Activated CD8-positive, alpha-beta memory T cell treated with anti-CD3 and anti-CD28 coated beads for 4 hours (primary cell): ENCODE results near the gene ADAMTSL1.

ENCODE experiments used
- DNase-seq, 2 donors: peaks; one replicate each; pipeline ENCODE4 v3.0.0-alpha.2; 2020; ENCODE audit warnings: low read depth in 2 of 2

The ADAMTSL1 gene

DNA sequence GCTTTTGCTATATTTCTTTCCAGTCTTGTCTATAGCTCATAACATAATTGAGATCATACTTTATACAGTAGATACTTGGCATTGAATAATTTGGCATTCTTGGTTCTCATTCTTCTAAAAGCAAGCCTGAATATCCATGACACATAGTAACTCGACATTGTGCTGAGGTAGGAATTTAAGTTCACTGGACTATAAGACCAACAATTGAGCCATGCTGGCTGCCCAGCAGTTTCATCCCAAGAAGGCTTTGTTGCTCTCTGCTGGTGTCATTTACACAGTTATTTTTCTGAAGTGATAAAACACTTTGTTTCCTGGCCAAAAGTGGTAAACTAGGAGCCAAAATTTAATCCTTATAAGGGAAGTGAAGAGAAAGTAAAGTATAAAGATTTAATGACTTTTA is 192.0 kb downstream of the ADAMTSL1 start:
- no peak for DNase-seq

DNA sequence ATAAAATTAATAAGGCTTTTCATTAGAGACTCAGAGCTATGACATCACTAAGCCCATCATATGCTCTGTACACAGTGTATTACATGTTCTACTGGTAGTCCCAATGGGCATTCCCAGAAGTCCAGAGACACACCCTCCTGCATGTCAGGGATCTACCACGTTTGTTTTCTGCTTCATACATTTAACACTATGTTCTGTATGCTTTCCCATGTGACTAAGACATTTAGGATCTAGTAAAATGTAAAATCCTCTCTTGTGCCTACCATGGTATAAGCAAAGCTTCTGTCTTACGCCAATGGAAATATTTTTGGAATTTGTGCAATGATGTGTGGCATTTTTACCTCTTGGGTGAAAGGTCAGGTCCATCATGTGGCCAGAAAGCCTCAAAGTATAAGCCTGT is 192.4 kb downstream of the ADAMTSL1 start:
- no peak for DNase-seq

DNA sequence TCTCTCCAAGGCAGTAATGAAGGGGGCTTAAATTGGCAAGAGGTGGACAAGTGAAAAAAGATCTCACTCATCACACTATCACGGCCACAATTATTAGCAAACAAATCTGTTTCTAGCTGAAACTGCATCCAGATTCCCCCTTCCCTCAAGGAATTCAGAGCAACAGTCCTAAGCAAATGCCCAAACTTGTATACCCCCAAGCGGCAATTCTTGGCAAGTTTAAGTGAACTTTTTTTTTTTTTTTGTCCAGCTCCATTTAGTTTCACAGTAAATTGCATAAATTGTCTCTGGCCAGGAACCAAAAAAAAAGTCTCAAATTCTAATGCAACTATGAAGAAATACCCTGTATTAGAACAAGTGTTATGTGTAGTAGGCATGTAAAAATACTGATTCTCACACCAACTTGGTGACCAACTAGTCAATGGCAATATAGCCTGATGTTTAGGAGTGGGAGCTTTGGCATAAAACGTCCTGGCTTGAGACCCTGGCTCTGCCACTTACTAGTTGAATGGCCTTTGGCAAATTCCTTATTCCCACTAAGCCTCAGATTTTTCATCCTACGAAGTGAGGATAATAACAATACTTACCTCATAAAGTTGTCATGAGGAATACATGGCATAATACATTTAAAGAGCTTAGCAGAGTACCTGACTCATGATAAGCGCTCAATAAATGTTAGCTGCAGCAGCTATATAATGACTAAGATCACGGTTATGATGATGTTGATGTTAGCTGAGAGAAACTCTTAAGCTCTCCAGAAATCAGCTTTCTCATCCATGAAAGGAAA is 193.2 kb downstream of the ADAMTSL1 start:
- no peak for DNase-seq

DNA sequence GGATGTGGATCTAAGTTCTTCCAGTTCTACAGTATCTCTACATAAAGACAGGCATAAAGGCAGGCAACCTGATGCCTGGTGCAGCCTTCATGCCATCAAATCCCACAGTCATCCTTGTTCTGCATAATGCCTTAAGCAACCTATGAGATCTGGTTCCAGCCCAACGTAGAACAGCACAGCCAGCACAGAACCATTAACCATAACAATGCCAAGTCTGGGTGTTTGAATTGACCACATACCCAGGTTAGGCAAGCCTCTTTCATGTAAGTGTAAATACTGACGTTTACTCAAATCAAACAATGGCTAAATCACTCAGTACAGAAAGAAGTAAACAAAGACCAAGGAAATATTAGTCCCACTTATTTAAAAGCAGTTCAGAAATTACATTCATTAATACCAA is 195.0 kb downstream of the ADAMTSL1 start:
- no peak for DNase-seq

DNA sequence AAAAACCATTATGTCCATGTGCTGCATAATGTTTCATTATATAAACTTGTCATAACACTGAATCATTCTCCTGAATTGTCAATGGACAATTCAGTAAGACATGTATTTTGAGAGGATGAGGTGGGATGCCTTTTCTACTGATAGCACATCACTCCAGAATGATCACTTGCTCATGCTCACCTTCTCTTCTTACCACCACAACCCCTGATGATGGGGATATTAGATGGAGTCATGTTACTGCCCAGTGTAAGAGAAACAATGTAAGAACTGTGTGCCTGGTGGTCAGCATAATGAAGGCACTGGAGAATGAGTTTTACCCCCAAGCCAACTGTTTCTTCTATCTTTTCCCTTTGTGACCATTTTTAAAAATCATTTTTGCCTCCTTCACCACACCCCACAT is 198.8 kb downstream of the ADAMTSL1 start:
- no peak for DNase-seq

DNA sequence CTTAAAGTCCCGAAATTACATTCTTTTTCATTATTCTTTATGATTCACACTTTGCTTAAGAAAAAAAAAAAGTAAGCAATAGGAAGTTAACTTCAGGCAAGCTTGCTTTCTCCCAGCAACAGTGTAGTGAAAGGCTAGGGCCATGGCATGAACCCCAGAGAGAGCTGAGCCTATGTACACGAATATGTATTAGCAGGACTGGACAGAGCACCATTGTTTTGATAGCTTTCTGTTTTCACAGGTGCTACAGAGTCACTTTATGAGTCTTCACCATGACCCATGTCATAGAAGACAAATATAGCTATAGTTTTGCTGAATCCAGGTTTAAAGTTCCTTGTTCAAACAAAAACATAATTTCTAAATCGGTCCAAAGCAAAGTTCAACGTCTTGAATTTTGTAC is 199.2 kb downstream of the ADAMTSL1 start:
- DNase-seq: no peak

DNA sequence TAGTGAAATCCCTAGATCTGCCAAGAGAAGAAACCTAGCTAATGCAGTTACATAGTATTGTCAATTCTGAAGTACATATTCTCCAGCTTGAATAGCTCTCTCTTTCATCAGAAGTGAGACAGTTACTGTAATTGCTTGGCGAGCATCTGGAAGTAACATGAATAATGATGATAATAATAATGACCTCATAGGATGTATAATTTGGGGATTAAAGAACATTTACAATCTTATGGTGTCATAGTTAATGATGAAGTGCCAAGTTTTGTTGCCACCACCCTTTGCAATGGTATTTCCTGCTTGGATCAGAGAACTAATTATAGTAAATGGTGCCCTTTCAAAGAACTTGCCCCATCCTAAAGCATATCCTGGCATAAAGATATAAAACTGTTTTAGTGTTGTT is 201.4 kb downstream of the ADAMTSL1 start:
- no peak for DNase-seq

DNA sequence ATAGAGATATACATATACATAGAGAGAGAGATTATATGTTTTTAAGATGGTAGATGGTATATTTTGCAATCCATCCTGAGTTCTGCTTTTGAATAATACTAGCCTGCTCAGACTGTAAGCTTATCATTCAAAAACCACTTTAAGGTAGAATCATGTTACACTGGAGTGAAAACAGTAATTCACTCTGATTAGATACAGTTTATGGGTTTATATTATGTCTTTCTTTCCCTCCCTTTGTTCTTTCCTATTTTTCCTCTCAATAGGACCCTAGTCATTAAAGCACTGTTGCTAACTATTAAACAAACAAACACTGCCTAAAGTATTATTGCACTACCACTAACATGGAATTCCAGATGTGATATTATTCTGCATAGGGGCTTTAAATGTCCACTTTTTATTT is 202.0 kb downstream of the ADAMTSL1 start:
- no peak for DNase-seq

DNA sequence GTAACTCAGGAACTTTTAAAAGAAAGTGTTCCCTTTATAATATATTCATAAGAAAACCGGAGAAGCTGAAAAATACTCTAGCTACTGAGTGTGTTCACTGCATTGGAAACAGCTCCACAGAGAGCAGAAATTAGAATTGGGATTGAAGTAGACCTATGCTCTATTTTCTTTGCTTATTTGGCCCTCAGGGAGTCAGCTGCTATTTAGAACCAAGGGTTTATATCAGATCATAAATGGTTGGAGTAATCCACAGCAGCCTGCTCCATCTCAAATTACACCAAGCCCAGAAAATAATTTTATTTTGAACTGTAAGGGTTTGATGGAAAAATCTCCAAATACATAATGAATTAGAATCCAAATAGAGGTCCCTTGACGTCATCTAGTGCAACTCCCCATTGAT is 202.6 kb downstream of the ADAMTSL1 start:
- DNase-seq: no peak

DNA sequence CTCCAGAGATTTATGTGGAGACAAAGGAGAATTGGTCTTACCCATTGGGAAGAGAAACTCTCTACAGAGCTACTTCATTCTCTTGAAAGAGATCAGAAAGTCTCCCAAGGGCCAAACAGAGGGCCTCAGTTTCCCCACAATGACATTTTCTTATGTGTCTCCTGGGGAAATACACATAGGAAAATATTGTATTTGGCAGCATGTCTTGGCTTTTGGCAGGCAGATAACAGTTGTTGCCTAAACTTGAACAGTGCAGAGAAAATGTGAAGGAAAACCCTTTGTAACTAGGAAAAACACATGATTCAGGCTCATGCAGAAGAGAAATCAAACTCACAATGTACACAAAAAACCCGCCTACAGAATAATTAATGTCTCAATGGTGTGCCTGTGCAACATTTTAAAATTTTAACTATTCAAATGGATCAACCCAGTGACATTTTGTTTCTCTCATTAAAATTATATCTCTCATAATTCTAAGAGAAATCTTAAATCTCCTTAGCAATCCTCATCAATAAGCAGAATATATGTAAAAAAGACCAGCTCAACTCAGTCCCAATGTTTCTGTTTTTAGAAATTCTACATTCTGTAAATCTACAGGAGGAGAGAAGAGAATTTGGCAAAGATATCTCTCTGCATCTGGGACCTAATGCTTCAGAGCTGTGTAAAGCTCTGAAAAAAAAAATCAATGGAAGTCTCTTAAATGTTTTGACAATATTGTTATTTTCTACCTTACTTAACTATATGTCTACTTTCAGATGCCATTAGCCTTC is 205.1 kb downstream of the ADAMTSL1 start:
- no peak for DNase-seq

DNA sequence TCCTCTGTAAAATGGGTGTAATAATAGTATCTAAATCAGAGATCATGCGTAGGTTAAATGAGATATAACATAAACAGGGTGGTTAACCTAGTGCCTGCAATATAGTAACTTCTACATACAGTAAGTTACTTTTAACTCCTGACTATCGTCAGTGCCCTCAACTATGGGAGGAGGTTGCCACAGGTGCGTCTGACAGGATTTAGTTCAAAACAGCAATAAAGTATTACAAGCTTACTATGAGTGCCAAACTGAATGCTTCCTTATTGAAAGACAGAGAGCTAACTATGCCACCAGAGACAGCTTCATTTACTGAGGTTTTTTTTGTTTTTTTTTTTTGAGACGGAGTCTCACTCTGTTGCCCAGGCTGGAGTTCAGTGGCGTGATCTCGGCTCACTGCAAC is 209.0 kb downstream of the ADAMTSL1 start:
- DNase-seq: no peak

DNA sequence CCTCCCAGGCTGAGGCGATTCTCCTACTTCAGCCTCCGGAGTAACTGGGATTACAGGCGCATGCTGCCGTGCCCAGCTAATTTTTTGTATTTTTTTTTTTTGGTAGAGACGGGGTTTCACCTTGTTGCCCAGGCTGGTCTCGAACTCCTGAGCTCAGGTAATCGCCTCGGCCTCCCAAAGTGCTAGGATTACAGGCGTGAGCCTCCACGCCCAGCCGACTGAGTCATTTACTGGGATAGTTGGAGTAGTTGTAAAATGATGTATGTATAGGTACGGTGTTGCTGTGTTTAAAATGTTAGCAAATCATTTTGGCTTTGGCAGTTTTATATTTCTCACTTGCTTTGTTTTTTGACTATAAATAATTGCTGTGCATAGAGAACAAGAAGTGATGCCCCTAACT is 209.4 kb downstream of the ADAMTSL1 start:
- DNase-seq: no peak

DNA sequence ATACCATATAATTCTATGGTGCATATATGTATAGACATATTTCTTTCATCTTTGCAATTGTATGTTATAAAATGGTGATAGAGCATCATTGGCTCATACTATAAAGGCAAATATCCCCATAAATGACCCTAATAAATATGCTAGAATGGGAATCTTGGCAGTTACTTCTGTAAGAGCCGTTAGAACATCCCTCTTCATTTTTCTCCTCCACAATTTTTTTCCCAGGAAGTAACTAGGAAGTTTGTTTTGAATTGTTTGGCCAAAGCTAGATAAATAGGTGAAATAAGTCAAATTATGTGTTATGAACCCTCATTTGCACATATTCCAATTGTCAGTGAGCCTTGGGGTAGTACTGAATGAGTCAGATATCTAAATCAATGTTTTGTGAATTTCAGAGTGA is 209.9 kb downstream of the ADAMTSL1 start:
- DNase-seq: no peak

DNA sequence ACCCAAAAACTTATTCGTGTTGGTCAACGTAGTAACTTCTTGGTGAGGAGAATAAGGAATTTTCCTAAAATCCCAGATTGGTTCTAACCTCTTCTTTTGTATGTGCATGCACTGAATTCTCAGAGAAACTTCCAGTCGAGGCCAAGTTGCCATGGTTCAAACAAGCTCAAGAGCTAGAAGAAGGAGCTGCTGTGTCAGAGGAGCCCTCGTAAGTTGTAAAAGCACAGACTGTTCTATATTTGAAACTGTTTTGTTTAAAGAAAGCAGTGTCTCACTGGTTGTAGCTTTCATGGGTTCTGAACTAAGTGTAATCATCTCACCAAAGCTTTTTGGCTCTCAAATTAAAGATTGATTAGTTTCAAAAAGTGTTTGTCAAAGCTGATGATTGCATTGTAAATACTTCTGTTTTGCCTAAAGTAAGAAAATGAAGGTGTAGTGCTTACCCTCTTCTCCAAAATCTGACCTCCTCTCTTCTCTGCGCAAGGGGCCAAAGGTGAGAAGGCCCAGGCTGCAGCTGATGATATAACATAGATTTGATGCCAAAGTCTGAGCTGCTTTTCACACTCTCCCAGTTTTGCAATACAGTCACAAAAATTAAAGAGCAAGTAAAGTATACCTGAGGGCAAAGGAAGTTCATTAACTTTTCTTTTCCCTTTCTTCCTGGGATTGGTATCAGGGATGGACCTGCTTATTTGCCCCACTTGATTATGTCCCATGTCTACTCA is 210.8 kb downstream of the ADAMTSL1 start:
- no peak for DNase-seq

DNA sequence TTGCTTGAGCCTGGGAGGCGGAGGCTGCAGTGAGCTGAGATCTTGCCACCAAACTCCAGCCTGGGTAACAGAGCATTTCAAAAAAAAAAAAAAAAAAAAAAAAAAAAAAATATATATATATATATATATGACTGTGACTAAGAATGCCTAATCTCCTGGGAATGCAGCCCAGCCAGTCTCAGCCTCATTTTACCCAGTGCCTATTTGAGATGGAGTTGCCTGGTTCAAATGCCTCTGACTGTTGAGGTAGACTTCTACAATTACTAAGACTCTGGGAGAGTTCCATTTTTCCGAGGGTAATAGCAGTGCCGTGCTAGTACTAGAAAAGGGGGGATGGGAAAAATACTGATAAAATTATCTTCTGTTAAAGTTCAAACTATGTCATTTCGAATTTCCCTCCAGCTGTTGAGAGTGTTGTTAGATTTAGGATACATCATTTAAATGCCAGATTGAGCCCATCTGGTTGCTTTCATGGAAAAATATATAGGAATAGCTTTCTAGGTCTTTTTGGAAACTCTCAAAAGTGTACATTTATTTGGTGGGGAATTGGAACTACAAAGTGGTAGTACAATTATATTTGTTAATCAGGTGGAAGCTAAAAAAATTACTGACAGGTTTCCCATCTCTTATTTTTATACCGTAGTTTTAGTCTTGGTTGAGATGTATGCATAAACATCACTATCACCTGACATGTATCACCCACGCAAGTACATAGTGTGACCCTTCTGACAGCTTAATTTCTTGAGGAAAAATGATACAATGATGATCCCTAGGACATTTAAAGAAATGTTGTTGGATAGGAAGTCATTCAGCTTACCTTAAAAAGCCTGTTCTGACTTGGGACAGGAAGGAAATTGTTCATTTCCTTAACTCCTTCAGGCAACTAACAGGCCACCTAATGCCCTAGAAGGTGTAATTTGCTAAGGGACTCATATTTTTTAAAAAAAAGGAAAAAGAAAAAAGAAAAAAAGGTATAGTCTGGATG is 214.9 kb downstream of the ADAMTSL1 start:
- no peak for DNase-seq

DNA sequence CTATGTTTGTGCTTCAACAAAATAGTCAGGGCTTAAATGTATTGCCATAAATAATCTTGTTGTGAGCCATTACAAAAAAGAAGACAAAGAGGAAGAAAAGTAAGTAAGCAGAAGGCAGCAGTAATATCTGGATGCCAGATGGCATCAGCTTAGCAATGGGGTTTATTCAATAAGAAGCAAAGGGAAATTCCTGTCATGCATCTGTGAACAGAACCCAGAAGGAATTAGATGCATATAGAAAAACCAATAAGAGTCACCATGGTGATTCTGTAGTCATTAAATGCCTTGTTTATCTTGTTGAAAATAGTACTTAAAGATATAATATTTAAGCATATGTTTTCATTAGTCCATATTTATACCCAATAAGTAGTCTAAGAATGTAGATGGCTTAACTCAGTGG is 216.0 kb downstream of the ADAMTSL1 start:
- no peak for DNase-seq

DNA sequence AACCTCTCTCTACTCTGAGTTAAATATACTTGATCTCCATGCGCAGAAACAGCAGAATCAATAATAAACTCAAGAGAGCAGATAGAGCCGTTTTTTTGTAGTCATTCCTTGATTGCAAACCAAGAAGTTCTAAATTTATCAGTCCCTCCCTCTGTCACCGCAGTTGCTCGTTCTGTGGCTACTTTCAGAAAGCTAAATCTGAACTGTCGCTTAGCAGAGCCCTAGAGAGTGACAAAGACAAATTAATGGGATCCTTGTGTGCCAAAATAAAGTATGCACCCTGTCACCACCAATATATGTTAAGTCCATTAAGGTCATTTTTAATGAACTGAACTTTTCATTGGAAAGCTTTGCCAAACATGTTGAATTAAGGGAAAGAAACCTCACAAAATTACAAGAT is 218.3 kb downstream of the ADAMTSL1 start:
- DNase-seq: no peak

DNA sequence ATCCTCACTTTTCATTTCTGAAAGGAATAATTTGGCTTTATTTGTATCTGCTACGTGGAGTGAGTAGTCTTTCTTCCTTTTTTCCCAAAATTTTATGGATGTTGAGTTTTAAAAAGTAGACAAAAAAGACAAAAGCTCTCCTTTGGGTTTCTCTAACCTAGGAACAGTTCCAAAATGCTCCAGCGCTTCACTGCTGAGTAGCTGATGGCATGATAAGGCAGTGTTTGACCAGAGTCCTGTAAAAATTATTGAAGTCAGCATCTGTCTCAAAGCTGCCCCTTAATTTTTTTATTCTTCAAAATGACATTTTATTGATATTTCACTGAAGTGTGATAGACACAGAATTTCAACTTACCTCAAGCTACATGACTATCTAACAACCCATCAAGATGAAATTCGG is 219.0 kb downstream of the ADAMTSL1 start:
- no peak for DNase-seq

DNA sequence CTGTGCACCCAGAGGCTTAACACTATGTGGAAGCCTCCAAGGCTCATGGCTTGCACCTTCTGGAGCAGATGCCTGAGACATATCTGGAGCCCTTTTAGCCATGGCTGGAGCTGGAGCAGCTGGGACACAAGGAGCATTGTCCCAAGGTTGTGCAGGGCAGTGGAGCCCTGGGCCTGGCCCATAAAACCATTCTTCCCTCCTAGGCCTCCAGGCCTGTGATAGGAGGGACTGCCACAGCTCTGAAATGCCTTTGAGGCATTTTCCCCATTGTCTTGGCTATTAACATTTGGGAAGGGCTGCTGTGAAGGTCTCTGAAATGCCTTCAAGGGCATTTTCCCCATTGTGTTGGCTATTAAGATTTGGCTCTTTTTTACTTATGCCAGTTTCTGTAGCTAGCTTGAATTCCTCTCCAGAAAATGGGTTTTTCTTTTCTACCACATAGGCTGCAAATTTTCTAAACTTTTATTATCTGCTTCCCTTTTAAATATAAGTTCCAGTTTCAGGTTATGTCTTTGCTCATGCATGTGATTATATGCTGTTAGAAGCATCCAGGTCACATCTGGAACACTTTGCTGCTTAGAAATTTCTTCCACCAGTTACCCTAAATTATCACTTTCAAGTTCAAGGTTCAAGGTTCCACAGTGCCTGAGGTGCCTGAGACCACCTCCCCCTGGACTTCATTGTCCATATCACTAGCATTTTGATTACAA is 221.2 kb downstream of the ADAMTSL1 start:
- DNase-seq: no peak

DNA sequence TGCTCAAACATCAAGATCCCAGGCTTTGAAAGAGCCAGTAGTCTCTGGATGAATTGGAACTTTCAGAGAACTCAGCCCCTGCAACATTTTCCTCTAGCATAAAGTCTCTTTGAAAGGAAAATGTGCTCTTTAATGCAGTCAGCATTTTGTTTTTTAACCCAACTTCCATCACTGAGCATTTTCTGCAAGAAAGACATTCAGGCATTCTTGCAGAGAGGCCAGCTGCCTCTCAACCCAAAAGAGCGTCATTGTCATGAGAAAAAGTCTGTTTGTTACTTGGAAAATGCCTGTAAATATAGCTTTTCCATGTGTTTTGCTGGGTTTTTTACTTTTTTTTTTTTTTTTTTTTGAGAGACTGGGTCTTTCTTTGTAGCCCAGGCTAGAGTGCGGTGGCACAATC is 225.0 kb downstream of the ADAMTSL1 start:
- no peak for DNase-seq

DNA sequence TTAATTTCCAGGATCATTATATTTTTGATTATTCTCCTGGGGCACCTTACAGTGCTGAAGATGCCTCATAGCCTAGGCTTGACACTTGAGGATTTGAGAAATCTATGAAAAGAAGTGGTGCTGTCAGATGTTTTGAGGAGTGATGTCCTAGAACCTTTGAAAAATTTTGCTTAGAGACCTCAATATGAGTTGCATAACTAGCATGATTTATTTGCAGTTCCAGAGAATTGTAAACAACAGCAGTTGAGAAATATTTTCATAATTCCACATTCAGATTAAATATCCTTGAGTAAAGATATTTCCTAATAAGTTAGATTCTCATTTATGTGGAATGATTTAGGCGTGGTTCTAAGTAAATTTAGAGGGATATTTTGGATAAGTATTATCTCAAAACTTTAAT is 225.8 kb downstream of the ADAMTSL1 start:
- no peak for DNase-seq
